Measurements from ENCODE around the gene LAX1.

DNA sequence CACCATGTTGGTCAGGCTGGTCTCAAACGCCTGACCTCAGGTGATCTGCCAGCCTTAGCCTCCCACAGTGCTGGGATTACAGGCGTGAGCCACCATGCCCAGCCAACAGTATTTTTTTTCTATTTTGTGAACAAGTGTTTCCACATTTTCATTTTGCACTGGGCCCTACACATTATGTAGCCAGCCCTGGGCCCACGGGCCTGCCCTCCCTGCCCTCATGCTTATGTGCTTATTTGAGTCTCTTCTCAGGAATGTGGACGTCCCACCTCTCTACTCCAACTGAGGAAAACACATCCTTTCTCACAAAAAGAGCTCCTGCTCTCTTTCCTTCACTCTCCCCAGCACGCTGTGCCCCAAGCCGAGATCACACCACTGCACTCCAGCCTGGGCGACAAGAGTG is 17.0 kb downstream of the LAX1 start:
- no peak for TF ChIP-seq POLR2A (IDR thresholded peaks at IDR 0.05)
- TF ChIP-seq CTCF (IDR thresholded peaks at IDR 0.05): no peak

Measured in esophagus squamous epithelium (tissue), 4 donors.